Lower leg skin (tissue), 3 donors: Measurements from ENCODE around the gene ZFHX3.

Source experiments
- POLR2A ChIP-seq, 2 donors: fragments of 450-650 bp; IDR thresholded peaks; one replicate each; pipeline ENCODE4 v1.6.1; 2016 to 2017; ENCODE audit warnings: antibody characterized with exemption in 2 of 2, mild to moderate bottlenecking in 1 of 2, moderate library complexity in 1 of 2
- TF ChIP-seq, protein P1 (sequence below), 3 donors: fragments of 450-650 bp; IDR thresholded peaks; one replicate each; pipeline ENCODE4 v1.5.1; 2016; ENCODE audit warnings: antibody characterized with exemption in 3 of 3, mild to moderate bottlenecking in 3 of 3, moderate library complexity in 2 of 3

DNA sequence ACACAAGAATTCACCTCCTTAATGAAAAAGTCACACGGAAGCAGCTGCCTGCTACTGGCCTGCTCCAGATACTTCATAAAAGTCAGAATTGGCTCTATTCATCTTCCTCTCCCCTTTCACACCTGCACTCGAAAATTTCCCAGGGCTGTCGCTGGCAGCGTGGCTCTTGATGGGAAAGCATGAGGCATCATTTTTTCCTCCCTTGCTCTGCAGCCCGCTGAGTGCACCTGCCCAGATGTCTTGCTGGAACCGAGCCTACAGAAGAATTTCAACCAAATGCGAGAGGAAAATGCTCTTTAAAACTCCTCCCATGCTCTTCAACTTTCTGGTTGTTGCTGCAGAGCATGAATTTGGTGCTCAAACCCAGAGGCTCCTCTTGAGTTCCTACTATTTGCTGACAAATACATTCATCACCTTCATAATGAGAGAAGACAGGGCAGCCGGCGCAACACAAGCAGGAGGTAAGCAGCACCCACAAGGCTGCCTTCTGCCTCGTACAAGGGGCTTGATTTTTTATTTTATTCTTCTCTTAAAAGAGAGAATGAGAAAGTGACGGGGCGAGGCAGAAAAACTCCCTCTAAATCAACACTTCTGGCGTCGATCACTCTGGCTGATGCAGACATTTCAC lies 146.8 kb downstream of the ZFHX3 start:
- TF ChIP-seq, protein P1, sequence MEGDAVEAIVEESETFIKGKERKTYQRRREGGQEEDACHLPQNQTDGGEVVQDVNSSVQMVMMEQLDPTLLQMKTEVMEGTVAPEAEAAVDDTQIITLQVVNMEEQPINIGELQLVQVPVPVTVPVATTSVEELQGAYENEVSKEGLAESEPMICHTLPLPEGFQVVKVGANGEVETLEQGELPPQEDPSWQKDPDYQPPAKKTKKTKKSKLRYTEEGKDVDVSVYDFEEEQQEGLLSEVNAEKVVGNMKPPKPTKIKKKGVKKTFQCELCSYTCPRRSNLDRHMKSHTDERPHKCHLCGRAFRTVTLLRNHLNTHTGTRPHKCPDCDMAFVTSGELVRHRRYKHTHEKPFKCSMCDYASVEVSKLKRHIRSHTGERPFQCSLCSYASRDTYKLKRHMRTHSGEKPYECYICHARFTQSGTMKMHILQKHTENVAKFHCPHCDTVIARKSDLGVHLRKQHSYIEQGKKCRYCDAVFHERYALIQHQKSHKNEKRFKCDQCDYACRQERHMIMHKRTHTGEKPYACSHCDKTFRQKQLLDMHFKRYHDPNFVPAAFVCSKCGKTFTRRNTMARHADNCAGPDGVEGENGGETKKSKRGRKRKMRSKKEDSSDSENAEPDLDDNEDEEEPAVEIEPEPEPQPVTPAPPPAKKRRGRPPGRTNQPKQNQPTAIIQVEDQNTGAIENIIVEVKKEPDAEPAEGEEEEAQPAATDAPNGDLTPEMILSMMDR (IDR thresholded peaks at IDR 0.05) = no peak
- no peak for TF ChIP-seq POLR2A (IDR thresholded peaks at IDR 0.05)
